GM18951 (cell line): ENCODE results near the gene ZBTB8A.
A peak's percentile ranks its signal among the peaks of the same experiment; 100 is the strongest.
"Not testable (repeated sequence)": the region's sequence is repeated elsewhere in the genome, so short reads cannot be mapped to it uniquely, and the experiment has no call there.

Experiments
- POLR2A ChIP-seq: IDR thresholded peaks from 4 replicates; pipeline ENCODE4 v1.6.1; 2011; ENCODE audit warnings: mild to moderate bottlenecking; ENCODE audit not compliant: insufficient read length, insufficient read depth; ENCODE audit errors: extremely low read depth
- in situ Hi-C: fragments of 300-500 bp; cut with MboI; formaldehyde crosslinking; loops from one replicate; pipeline ENCODE4 v1.12.0; 2022; ENCODE audit warnings: low sequenced_read_pairs, mixed read lengths, inconsistent platforms; ENCODE audit not compliant: unreplicated experiment

ZBTB8A gene

GRCh38 chr1:32636914-32637645 lies 97.9 kb downstream of the ZBTB8A start:
- TF ChIP-seq POLR2A, result no peak
- in situ Hi-C loops, result no loop called here

- TF ChIP-seq POLR2A, result no peak
- in situ Hi-C loops, result no loop called here
Observed at GRCh38 chr1:32639489-32640075, 100.4 kb downstream of the ZBTB8A start.

- in situ Hi-C loops, result not testable (repeated sequence)
Observed at GRCh38 chr1:32642292-32642827, 103.1 kb downstream of the ZBTB8A start.

- in situ Hi-C loops, result no loop called here
- no peak for TF ChIP-seq POLR2A
Observed at GRCh38 chr1:32644426-32644825, 105.2 kb downstream of the ZBTB8A start.

GRCh38 chr1:32647308-32648134 lies 108.3 kb downstream of the ZBTB8A start:
- in situ Hi-C loops, result no loop called here
- no peak for TF ChIP-seq POLR2A

GRCh38 chr1:32650248-32650751 lies 111.1 kb downstream of the ZBTB8A start, which contains the start of gene ZBTB8OS:
Gene ZBTB8OS (minus strand): TSS chr1:32650550. CDS start chr1:32650529, 21 bp downstream.
- in situ Hi-C loops, result no loop called here

DNA sequence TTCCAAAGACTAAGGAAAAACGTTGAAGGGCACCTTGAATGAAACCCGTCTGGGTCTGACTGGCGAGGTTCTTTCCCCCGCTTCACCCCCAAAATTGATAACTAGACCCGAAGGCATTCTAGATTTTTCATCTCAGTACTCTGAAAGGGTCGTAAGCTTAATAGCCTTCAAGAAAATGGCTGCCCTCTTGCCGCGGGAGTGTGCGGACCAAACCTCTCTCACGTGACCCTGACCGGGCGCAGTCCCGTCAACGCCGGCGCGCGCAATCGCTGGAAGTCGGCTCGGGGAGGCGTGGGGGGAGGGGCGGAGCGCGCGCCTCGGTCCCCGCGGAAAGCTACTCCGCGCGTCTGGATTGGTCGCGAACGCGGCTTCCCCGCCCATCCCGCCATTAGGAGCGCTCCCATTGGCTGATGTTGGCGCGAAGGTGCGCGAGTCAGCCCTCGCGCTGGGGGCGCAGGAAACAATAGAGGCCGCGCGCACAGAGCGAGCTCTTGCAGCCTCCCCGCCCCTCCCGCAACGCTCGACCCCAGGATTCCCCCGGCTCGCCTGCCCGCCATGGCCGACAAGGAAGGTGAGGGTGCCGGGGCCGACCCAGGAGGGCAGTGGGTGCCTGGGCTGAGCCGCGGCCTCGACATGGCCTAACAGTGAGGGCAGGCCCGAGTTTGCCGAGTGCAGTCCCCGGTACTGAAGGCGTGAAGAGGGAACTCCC lies 111.7 kb downstream of the ZBTB8A start, which contains the start of gene RBBP4:
Gene RBBP4 (plus strand): TSS at position 457 of the 709 bp plus-strand sequence. CDS start 99 bp downstream, at position 556.
- peak; percentile 79 for TF ChIP-seq POLR2A
- in situ Hi-C loops, result no loop called here

More at GRCh38 chr1:32650248-32650751, 111.1 kb downstream of the ZBTB8A start, which contains the start of gene ZBTB8OS:
- TF ChIP-seq POLR2A, result peak; percentile 82

DNA sequence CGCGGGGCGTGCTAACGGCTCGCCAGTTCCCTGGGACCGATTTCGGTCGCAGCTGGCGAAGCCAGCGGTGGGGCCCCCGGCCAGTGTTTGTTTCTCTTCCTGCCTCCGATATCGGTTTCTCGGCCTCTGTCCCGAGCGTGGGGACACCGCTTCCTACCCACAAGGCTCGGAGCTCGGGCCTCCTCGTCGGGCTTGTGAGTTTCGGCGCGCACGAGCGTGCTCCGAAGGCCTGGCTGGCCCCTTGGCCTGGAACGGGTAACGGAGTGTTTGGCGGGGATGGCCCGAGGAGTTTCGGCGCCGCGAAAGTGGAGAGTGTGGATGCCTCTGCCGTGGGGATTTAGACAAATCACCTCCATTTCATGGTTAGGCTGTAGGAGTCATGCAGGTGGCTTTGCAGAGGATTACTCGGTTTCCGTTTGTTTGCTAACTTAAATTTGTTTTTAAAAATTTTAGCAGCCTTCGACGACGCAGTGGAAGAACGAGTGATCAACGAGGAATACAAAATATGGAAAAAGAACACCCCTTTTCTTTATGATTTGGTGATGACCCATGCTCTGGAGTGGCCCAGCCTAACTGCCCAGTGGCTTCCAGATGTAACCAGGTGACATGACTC lies 112.3 kb downstream of the ZBTB8A start:
- in situ Hi-C loops, result no loop called here
- TF ChIP-seq POLR2A, result no peak

DNA sequence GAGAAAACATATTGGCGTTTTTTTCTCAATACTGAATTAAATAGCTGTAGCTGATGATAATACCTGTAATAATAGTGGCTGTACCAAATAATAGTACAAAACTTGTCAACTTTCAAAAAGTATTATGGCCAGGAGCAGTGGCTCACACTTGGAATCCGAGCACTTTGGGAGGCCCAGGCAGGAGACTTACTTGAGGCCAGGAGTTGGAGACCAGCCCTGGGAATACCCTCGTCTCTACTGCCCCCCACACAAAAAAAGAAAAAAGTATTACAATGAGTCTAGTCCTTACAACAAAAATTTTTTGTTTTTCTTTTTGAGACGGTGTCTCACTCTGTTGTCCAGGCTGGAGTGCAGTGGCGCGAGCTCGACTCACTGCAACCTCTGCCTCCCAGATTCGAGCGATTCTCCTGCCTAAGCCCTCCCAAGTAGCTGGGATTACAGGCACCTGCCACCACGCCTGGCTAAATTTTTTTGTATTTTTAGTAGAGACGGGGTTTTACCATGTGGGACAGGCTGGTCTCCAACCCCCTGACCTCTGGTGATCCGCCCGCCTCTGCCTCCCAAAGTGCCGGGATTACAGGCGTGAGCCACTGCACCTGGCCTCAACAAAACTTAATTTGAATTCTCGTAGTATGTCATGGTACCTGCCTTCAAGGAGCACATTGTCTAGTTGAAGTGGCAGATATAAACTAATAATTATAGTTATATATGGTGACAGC lies 113.2 kb downstream of the ZBTB8A start:
- no peak for TF ChIP-seq POLR2A
- in situ Hi-C loops, result no loop called here
